ENCODE data around the gene KIF18B. TPM values are rescaled to one million over a fixed set of nuclear protein-coding genes. Genes with fewer than 3 reads are reported as not detected.
A peak's percentile ranks its signal among the peaks of the same experiment; 100 is the strongest.

Gene KIF18B
- 4.2 and 8.8 TPM in 2 replicates for total RNA-seq

DNA sequence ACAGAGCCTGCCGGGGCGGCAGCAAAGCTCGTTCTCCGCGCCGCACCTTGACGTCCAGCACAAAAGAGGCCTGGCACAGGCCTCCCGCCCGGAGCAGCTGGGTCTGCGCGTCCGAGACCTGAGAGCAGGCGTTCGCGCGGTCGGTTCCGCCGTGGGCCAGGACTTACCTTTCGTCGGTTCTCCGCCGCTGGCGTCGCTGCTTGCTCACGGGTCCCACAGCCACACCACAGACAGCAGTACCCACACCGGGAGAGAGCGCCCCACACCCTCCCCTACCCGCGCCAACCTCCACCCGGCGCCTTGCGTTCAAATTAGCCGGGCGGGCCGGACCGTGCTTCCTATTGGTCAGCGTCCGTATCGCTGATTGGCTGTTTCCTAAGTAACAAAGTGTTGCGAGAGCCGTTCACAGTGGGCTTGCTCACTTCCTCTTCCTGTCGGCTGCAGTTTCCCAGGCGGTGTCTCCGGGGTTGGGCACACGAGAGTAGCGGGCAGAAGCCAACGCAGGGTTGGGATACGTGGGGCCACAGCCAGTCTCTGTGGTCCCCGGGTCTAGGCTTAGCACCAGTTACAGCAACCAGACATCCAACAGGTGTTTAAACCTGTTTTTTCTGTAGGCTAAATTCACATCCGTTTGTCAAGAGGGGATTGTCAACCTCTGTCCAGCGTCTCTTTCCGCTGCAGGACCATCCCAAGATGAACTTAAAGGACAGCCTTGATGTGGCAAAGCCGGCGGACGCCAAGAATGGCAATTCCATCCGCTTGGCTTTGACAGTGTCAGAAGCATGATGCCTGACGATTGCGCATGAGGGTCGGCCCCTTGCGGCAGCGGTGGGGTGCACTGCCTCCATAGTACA, at the start of gene KIF18B:
TSS of gene KIF18B (minus strand) at position 313 of the 854 bp plus-strand sequence. CDS start 11,429 bp downstream, outside the sequence.

GRCh38 chr17:44968225-44969143, 20.9 kb upstream of the KIF18B start, which contains the start of gene C1QL1:
Gene C1QL1, minus strand, starts transcription at chr17:44968303. Its CDS starts 255 bp downstream, at chr17:44968048.

DNA sequence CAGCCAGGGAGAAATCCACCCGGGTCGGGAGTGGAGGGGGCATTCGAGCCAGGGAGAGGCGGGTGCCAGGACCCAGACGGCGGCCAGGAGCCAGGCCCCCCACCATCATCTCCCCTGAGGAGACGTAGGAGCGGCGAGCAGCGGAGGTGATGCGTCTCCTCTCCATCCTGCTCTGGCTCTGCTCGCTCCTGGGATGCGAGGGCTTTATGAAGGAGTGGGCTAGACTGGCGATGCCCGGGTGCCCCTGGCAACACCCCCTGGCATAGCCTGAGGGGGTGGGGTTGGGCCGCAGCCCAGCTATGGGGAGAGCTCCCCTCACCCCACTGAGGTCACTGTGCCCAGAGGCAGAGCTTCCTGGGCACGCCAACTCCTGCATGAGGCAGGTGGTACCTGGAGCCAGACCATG, 32.2 kb downstream of the KIF18B start, which contains the start of gene GFAP:
TSS of gene GFAP (minus strand) at position 180 of the 406 bp plus-strand sequence. CDS start at position 166, 14 bp downstream.

DNA sequence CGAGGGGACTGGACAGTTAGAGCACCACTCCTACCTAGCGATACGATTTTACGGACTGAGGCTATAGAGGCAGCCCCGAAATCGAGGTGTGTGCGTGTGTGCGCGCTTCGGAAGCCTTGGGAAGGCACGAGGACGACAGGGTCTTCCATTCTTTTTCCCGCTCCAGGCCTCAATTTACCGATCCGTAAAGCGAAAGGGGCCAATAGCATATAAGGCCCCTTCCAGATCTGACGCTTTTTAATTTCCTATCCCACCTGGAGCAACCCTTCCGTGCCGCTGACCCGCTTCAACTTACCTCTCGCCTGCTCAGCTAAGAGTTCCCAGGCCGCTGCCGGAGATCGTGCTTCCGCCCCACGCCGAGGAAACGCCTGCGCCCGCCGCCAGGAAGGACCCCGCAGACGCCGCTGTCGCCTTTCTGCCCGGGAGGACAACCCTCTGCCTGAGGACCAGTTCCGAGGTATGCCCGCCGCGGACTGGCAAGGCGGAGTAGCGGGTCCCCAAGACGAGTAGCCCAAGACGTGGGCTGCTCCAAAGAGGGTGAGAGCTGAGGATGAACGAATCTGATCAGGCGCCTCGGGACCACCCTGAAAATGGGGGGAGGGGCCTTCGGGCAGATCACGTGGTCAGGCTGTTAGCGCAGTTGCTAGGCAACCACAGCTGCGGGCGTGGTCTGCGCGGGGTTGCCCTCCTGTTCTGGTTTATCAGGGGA, 48.3 kb downstream of the KIF18B start, which contains the start of gene EFTUD2:
TSS of gene EFTUD2 (minus strand) at position 372 of the 709 bp plus-strand sequence. CDS start 4,924 bp downstream, outside the sequence.

Small RNAs within 50 kb of the gene (small RNA-seq; reads per million reads assigned to genes)
- not detected for gene AC015936.2
- gene CCDC103: not detected
- 0.40 reads per million, percentile 21 among the genes with 10 or more reads in this experiment for gene MIR6783
- gene RN7SL405P: not detected

Other genes with a start within 250 kb of the KIF18B start
- 4.6 and 5.6 TPM in 2 replicates for gene DBF4B, start 239.1 kb downstream of the KIF18B start, total RNA-seq
- gene ADAM11, start 188.8 kb downstream of the KIF18B start, total RNA-seq: under 0.01 and 0.10 TPM in 2 replicates
- gene GJC1, start 117.5 kb downstream of the KIF18B start, total RNA-seq: 3.3 and 14.6 TPM in 2 replicates
- not detected in 2 replicates for gene HIGD1B, start 99.9 kb downstream of the KIF18B start, total RNA-seq
- gene EFTUD2, start 48.3 kb downstream of the KIF18B start, total RNA-seq: 134 and 180 TPM in 2 replicates
- gene GFAP, start 32.3 kb downstream of the KIF18B start, total RNA-seq: 0.86 TPM in 1 of 2 replicates, not detected in the other
- not detected in 2 replicates for gene C1QL1, start 20.5 kb upstream of the KIF18B start, total RNA-seq
- 22.3 and 51.0 TPM in 2 replicates for gene DCAKD, start 103.9 kb upstream of the KIF18B start, total RNA-seq
- 75.4 and 90.8 TPM in 2 replicates for gene NMT1, start 113.5 kb upstream of the KIF18B start, total RNA-seq
- 47.4 and 52.1 TPM in 2 replicates for gene PLCD3, start 184.7 kb upstream of the KIF18B start, total RNA-seq
- gene ACBD4, start 187.9 kb upstream of the KIF18B start, total RNA-seq: 3.5 and 6.5 TPM in 2 replicates
- 8.1 and 8.2 TPM in 2 replicates for gene HEXIM1, start 200.7 kb upstream of the KIF18B start, total RNA-seq
- gene HEXIM2, start 214.1 kb upstream of the KIF18B start, total RNA-seq: 2.8 and 4.2 TPM in 2 replicates